ENCODE results near the gene CRHR2.

DNA sequence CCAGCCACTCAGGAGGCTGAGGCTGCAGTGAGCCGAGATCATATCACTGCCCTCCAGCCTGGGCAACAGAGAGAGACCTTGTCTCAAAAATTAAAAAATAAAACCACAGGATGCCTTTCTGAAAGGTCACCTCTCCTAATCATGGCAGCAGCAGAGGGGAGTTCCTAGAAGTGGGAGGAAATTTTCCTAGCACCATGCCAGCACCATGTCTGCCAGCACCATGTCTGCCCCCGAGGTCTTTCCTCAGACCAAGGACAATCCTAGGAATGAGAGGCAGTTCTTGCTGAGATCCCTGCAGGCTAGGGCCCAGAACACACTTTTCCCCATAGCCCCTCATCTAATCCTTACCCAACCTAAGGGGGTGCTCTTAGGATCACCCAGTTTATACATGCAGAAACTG is 47.4 kb upstream of the CRHR2 start:
- TF ChIP-seq MZF1 (tag by site-specific recombination; IDR thresholded peaks at IDR 0.05; ENCODE audit: borderline replicate concordance) (no peak), ZNF16 (tag by site-specific recombination; IDR thresholded peaks at IDR 0.05; ENCODE audit: low read depth) (no peak)
- TF ChIP-seq, protein P1, sequence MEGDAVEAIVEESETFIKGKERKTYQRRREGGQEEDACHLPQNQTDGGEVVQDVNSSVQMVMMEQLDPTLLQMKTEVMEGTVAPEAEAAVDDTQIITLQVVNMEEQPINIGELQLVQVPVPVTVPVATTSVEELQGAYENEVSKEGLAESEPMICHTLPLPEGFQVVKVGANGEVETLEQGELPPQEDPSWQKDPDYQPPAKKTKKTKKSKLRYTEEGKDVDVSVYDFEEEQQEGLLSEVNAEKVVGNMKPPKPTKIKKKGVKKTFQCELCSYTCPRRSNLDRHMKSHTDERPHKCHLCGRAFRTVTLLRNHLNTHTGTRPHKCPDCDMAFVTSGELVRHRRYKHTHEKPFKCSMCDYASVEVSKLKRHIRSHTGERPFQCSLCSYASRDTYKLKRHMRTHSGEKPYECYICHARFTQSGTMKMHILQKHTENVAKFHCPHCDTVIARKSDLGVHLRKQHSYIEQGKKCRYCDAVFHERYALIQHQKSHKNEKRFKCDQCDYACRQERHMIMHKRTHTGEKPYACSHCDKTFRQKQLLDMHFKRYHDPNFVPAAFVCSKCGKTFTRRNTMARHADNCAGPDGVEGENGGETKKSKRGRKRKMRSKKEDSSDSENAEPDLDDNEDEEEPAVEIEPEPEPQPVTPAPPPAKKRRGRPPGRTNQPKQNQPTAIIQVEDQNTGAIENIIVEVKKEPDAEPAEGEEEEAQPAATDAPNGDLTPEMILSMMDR (tag by site-specific recombination; IDR thresholded peaks at IDR 0.05): no peak

All from HEK293 (cell line).